NCI-H82 (cell line): Measurements from ENCODE around the gene CDH6.
A peak's percentile ranks its signal among the peaks of the same experiment; 100 is the strongest.

Experiments
- DNase-seq: peaks from one replicate; lab custom pipeline; 2025; lab: John Stamatoyannopoulos, UW

CDH6 gene

GRCh38 chr5:31197183-31197582 lies 3.7 kb downstream of the CDH6 start:
- no peak for DNase-seq

GRCh38 chr5:31204958-31205357 lies 11.5 kb downstream of the CDH6 start:
- DNase-seq = no peak

- DNase-seq = no peak
These were observed 14.6 kb downstream of the CDH6 start for GRCh38 chr5:31208043-31208442.

- DNase-seq = no peak
These were observed 15.8 kb downstream of the CDH6 start for GRCh38 chr5:31209334-31209733.

GRCh38 chr5:31211098-31211497 lies 17.6 kb downstream of the CDH6 start:
- no peak for DNase-seq

GRCh38 chr5:31213257-31213656 lies 19.8 kb downstream of the CDH6 start:
- DNase-seq = no peak

GRCh38 chr5:31213705-31214121 lies 20.2 kb downstream of the CDH6 start:
- no peak for DNase-seq

- no peak for DNase-seq
These were observed 20.7 kb downstream of the CDH6 start for GRCh38 chr5:31214229-31214628.

GRCh38 chr5:31215236-31215635 lies 21.8 kb downstream of the CDH6 start:
- DNase-seq = no peak

GRCh38 chr5:31217446-31217845 lies 24.0 kb downstream of the CDH6 start:
- DNase-seq = no peak

- DNase-seq = no peak
These were observed 25.5 kb downstream of the CDH6 start for GRCh38 chr5:31218978-31219377.

- DNase-seq = peak; percentile 38
These were observed 27.5 kb downstream of the CDH6 start for GRCh38 chr5:31221001-31221400.

- DNase-seq = no peak
These were observed 31.6 kb downstream of the CDH6 start for GRCh38 chr5:31225118-31225517.

- DNase-seq = no peak
These were observed 32.1 kb downstream of the CDH6 start for GRCh38 chr5:31225613-31226012.

- no peak for DNase-seq
These were observed 33.2 kb downstream of the CDH6 start for GRCh38 chr5:31226651-31227050.

- no peak for DNase-seq
These were observed 35.8 kb downstream of the CDH6 start for GRCh38 chr5:31229266-31229665.

GRCh38 chr5:31231177-31231838 lies 37.8 kb downstream of the CDH6 start:
- DNase-seq = peak; percentile 23

GRCh38 chr5:31232273-31232888 lies 38.9 kb downstream of the CDH6 start:
- DNase-seq = peak; percentile 84

- no peak for DNase-seq
These were observed 41.9 kb downstream of the CDH6 start for GRCh38 chr5:31235381-31235780.

GRCh38 chr5:31236339-31236738 lies 42.9 kb downstream of the CDH6 start:
- DNase-seq = no peak

- peak; percentile 41 for DNase-seq
These were observed 43.7 kb downstream of the CDH6 start for GRCh38 chr5:31237174-31237573.

- no peak for DNase-seq
These were observed 45.0 kb downstream of the CDH6 start for GRCh38 chr5:31238497-31238896.

- DNase-seq = no peak
These were observed 51.4 kb downstream of the CDH6 start for GRCh38 chr5:31244921-31245320.

GRCh38 chr5:31247381-31247780 lies 53.9 kb downstream of the CDH6 start:
- no peak for DNase-seq
